Measurements from ENCODE around the gene NNMT.

The NNMT gene

DNA sequence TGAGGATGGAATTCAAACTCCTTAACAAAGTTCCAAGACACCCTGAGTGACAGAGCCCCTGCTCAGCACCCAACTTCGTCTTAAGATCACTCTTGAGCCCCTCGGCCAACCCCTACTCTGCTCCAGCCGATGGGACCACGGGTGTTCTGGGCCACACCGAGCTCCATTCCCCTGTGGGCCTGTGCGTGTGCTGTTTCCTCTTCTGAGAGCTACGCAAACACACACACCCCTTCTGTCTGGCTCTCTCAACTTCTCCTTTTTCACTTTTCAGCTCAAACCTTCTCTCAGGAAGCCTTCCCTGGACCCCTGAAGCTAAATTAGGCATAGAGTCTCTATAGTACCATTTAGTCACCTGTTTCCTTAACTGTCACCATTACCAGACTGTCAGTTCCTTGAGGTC lies 37.5 kb upstream of the NNMT start:
- TF ChIP-seq, protein P1, sequence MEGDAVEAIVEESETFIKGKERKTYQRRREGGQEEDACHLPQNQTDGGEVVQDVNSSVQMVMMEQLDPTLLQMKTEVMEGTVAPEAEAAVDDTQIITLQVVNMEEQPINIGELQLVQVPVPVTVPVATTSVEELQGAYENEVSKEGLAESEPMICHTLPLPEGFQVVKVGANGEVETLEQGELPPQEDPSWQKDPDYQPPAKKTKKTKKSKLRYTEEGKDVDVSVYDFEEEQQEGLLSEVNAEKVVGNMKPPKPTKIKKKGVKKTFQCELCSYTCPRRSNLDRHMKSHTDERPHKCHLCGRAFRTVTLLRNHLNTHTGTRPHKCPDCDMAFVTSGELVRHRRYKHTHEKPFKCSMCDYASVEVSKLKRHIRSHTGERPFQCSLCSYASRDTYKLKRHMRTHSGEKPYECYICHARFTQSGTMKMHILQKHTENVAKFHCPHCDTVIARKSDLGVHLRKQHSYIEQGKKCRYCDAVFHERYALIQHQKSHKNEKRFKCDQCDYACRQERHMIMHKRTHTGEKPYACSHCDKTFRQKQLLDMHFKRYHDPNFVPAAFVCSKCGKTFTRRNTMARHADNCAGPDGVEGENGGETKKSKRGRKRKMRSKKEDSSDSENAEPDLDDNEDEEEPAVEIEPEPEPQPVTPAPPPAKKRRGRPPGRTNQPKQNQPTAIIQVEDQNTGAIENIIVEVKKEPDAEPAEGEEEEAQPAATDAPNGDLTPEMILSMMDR (IDR thresholded peaks at IDR 0.05; ENCODE audit: low read depth, low read length, missing control alignments): no peak
- no peak overlapping the region for H3K4me3 ChIP-seq (ENCODE audit: low read depth, low read length)
- DNase-seq (ENCODE audit: low read depth): no peak

DNA sequence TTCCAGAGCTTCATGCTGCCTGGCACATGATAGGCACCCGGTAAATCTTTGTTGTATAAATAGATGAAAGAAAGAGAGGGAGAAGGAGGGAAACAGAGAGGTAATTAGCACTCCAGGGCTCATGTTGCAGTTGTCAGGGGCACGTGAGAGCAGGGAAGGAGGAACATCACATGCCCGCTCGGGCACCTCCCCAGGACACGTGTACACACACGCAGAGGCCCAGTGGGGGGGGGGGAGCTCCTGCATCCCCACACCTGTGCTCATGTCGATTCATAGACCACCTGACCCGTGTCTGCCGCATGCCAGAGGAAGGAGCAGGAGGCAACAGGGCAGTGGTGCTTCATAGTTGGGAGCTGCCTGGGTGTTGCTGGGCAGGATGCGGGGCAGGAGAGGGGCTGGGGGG lies 37.1 kb upstream of the NNMT start:
- DNase-seq (ENCODE audit: low read depth): no peak
- no peak overlapping the region for H3K4me3 ChIP-seq (ENCODE audit: low read depth, low read length)
- TF ChIP-seq, protein P1 (IDR thresholded peaks at IDR 0.05; ENCODE audit: low read depth, low read length, missing control alignments): no peak

DNA sequence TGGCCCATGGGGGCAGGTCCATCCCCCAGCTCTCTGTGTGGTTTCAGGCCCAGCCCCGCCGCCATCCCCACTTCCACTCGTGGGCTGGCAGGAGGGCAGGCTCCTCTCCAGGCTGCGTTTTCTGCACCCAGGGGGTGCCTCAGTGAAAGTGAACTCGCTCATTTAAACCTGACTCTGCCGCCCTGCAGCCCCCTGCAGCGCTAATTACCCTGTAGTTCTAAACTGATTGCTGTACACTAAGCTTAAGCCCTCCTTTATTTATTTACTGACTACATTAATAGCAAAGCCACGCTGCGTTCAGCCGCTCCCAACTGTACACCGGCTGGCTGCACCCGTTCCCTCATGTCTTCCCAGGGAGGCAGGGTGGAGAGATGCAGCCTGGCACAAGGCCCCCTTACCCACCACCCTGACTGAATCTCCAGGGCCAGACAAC lies 36.6 kb upstream of the NNMT start:
- no peak overlapping the region for H3K4me3 ChIP-seq (ENCODE audit: low read depth, low read length)
- DNase-seq (ENCODE audit: low read depth): no peak
- TF ChIP-seq, protein P1 (IDR thresholded peaks at IDR 0.05; ENCODE audit: low read depth, low read length, missing control alignments): no peak

DNA sequence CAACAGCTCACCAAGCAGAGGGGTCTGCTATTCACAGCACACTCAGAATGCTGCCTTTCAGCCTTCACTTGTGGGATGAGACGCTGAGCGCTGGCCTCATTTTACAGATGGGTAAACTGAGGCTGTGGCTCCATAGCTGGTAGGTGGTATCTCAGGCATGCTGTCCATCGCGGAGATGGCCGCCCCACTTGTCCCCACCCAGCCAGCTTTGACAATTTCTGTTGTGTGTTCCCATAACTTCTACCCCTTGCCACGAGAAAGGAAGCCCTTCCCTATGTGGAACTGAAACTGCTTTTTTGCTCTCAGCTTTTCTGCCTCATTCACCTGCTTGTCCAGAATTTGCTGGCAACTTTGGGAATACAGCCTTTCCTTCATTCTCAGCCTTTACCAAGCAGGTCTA lies 36.1 kb upstream of the NNMT start:
- TF ChIP-seq, protein P1 (IDR thresholded peaks at IDR 0.05; ENCODE audit: low read depth, low read length, missing control alignments): no peak
- H3K4me3 ChIP-seq (ENCODE audit: low read depth, low read length): no peak overlapping the region
- DNase-seq (ENCODE audit: low read depth): no peak

DNA sequence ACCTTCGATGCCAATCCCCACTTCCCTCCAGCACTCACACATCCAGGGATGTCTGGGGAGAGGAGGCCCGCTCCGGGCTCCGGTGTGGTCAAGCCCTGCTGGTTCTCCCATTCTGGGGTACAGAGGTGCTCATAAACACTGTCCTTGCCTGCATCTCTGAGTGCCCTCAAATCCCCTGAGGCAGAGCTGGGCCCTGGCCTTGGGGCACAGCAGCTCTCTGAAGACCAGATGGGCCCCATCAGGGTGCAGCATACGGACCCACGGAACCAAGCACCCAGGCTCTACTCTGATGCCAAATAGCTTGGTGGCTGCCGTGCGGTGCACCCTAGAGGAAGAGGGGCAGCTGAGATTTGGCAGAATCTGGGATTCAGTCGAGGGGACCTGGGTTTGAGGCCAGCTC lies 35.7 kb upstream of the NNMT start:
- no peak for DNase-seq (ENCODE audit: low read depth)
- TF ChIP-seq, protein P1 (IDR thresholded peaks at IDR 0.05; ENCODE audit: low read depth, low read length, missing control alignments): no peak
- H3K4me3 ChIP-seq (ENCODE audit: low read depth, low read length): no peak overlapping the region

DNA sequence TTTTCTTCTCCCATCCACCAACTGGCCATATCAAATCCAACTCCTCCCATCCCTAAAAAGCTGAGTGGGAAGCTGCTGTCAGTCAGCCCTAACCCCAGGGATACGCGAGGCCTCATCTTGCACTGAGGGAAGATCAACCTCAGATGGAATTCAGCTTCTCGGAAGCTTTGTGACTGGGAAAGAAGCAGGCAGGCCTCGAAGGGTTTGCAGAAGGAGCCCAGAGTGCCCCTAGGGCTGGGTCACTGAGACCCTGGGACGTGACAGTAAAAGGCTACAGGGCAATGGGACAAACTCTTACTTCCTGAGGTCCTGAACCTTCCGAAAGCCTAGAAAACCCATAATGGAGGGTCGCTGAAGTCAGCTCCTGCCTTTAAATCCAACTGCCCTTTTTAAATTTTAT lies 34.4 kb upstream of the NNMT start:
- TF ChIP-seq, protein P1 (IDR thresholded peaks at IDR 0.05; ENCODE audit: low read depth, low read length, missing control alignments): no peak
- no peak for DNase-seq (ENCODE audit: low read depth)
- H3K4me3 ChIP-seq (ENCODE audit: low read depth, low read length): no peak overlapping the region

DNA sequence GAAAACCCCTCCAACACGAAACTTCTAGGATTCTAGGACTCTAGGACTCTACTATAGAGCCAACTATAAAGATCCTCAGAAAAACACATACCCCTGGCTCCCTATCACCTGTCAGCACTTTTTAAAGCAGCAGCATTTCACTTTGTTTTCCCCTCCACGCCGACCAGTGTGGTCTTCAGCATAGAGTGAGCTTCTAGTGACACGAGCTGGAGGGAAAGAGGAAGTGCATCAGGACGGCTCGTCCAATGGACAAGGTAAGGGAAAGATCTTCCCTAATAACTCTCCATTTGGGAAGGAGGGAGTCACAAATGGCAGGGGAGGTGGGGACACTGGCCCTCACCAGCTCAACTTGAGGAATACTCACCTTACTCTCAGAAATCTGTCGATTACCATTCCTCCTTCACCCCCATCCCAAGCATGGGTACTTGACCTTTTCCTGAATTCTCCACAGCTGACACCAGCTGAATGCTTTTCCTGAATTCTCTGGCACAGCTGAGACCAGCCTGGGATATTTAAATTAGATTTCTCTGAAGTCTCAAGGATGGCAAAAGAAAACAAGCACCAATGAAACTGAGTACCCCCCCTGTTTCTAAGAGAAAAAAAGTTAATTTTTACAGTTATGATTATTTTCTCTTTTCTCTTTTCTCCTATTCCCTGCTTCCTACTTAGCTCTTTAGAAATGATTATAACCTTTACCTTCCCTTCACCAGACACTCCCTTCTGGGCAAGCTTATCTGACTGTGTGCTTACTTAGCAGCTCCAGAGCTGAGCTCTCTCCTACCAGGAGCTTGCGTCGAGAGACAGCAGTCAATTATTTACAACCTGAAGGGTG lies 33.3 kb upstream of the NNMT start:
- H3K4me3 ChIP-seq (ENCODE audit: low read depth, low read length): no peak overlapping the region

More for the DNA sequence above, 33.3 kb upstream of the NNMT start:
- DNase-seq (ENCODE audit: low read depth): no peak
- TF ChIP-seq, protein P1 (IDR thresholded peaks at IDR 0.05; ENCODE audit: low read depth, low read length, missing control alignments): peak; percentile 35
